H1 (cell line): ENCODE measurements around the gene PSORS1C2. TPM values are rescaled to one million over a fixed set of nuclear protein-coding genes. Genes with fewer than 3 reads are reported as not detected.

Source experiments
- POLR2A ChIP-seq, 2 experiments: IDR thresholded peaks; 1 replicate in 1 of 2; 2 replicates in 1 of 2; pipeline ENCODE4 v1.6.1; 2011; ENCODE audit warnings: low read depth in 2 of 2, low read length in 2 of 2, mild to moderate bottlenecking in 2 of 2; ENCODE audit errors: control extremely low read depth in 1 of 2
- RAD21 ChIP-seq, 2 experiments: IDR thresholded peaks in 1 of 2; conservative IDR thresholded peaks in 1 of 2; 2 replicates each; pipeline ENCODE4 v1.6.1; 2011; ENCODE audit warnings: low read depth in 2 of 2, low read length in 2 of 2, improper control_type of control experiment in 1 of 2, inconsistent platforms in 1 of 2, mild to moderate bottlenecking in 1 of 2, moderate library complexity in 1 of 2
- RFX5 ChIP-seq: IDR thresholded peaks from 2 replicates; pipeline ENCODE4 v1.6.1; 2011; ENCODE audit warnings: low read depth, low read length, improper control_type of control experiment, borderline replicate concordance
- polyA plus RNA-seq, 7 experiments: library from polyadenylated mRNA; depleted of rRNA in 3 of 7; stranded (reverse) in 5 of 7; unstranded in 2 of 7; fragments of >200 nt in 5 of 7; fragments of 200-250 nt in 2 of 7; gene quantifications; 1 replicate in 5 of 7; 2 replicates in 1 of 7; 4 replicates in 1 of 7; pipeline versions ENCODE4 v1.2.1 to v1.2.3, GENCODE V29; 2011 to 2013; ENCODE audit warnings: missing spikeins in 2 of 7, mixed read lengths in 2 of 7
- total RNA-seq: library from RNA; stranded (reverse); fragmentation: NEBNext Ultra II Directional; extraction: Animal tissue kit (Norgen Biotek cat#: 25700); gene quantifications from 2 replicates; pipeline ENCODE4 v1.2.1, GENCODE V29; 2021

PSORS1C2 gene
- total and polyA plus RNA-seq, 2 of the 8 experiments (the other 6 are each of a cell fraction or from before 2014, with no cell fraction given), result 0.11 TPM; not detected in 1

GRCh38 chr6:31115941-31116560 is 22.8 kb downstream of the PSORS1C2 start (continued):
- TF ChIP-seq RAD21 (IDR thresholded peaks at IDR 0.05 in 1 of 2, conservative IDR thresholded peaks at IDR 0.05 in 1 of 2; ENCODE audit: low read depth in 2 of 2, low read length in 2 of 2) (no peak), POLR2A (IDR thresholded peaks at IDR 0.05; ENCODE audit: control extremely low read depth in 1 of 2, low read depth in 2 of 2, low read length in 2 of 2) (no peak), RFX5 (no peak)
